ENCODE results near the gene EFNA4.

GRCh38 chr1:155040358-155041093 lies 23.0 kb upstream of the EFNA4 start:
- TF ChIP-seq FOXK2 (IDR thresholded peaks at IDR 0.05): no peak
- TF ChIP-seq BHLHE40 (IDR thresholded peaks at IDR 0.05; ENCODE audit: borderline replicate concordance): no peak
- TF ChIP-seq ELF4 (IDR thresholded peaks at IDR 0.05): no peak
- TF ChIP-seq HDGF (IDR thresholded peaks at IDR 0.05; ENCODE audit: borderline replicate concordance): no peak

Data from HEK293T (cell line).